GM19023 (cell line): ENCODE measurements around the gene SPDYE3.
"Not testable (repeated sequence)": the region's sequence is repeated elsewhere in the genome, so short reads cannot be mapped to it uniquely, and the experiment has no call there.

Source experiments
- ATAC-seq: cut with Tn5 transposase; IDR thresholded peaks from one replicate; pipeline ENCODE4 v1.9.1; 2021; ENCODE audit warnings: mild to moderate bottlenecking, moderate library complexity; ENCODE audit not compliant: unreplicated experiment

Gene SPDYE3

GRCh38 chr7:100348805-100349204, 41.3 kb downstream of the SPDYE3 start:
- no peak for ATAC-seq

- no peak for ATAC-seq
Measured at GRCh38 chr7:100349757-100350156, 42.3 kb downstream of the SPDYE3 start.

- ATAC-seq = no peak
Measured at GRCh38 chr7:100351657-100352058, 44.2 kb downstream of the SPDYE3 start.

GRCh38 chr7:100352230-100352781, 44.8 kb downstream of the SPDYE3 start:
- not testable (repeated sequence) for ATAC-seq

GRCh38 chr7:100352984-100353684, 45.6 kb downstream of the SPDYE3 start:
- ATAC-seq = no peak

GRCh38 chr7:100353685-100354330, 46.3 kb downstream of the SPDYE3 start:
- no peak for ATAC-seq

GRCh38 chr7:100356416-100357068, 49.0 kb downstream of the SPDYE3 start:
- no peak for ATAC-seq

GRCh38 chr7:100357131-100357561, 49.6 kb downstream of the SPDYE3 start:
- ATAC-seq = no peak

- no peak for ATAC-seq
Measured at GRCh38 chr7:100358027-100358856, 50.7 kb downstream of the SPDYE3 start, which contains the start of gene PILRB. TSS of gene PILRB (plus strand) at chr7:100358117. CDS start at chr7:100358303, 186 bp downstream.

- ATAC-seq = no peak
Measured at GRCh38 chr7:100358857-100359212, 51.3 kb downstream of the SPDYE3 start.

GRCh38 chr7:100360135-100360854, 52.8 kb downstream of the SPDYE3 start:
- ATAC-seq = no peak

- no peak for ATAC-seq
Measured at GRCh38 chr7:100363098-100363497, 55.6 kb downstream of the SPDYE3 start.

GRCh38 chr7:100363797-100364196, 56.3 kb downstream of the SPDYE3 start:
- not testable (repeated sequence) for ATAC-seq

- no peak for ATAC-seq
Measured at GRCh38 chr7:100364480-100364879, 57.0 kb downstream of the SPDYE3 start.

GRCh38 chr7:100365998-100366367, 58.5 kb downstream of the SPDYE3 start:
- ATAC-seq = not testable (repeated sequence)

GRCh38 chr7:100366411-100367250, 59.1 kb downstream of the SPDYE3 start:
- no peak for ATAC-seq

GRCh38 chr7:100367251-100367620, 59.7 kb downstream of the SPDYE3 start:
- no peak for ATAC-seq

- ATAC-seq = no peak
Measured at GRCh38 chr7:100367676-100368613, 60.4 kb downstream of the SPDYE3 start.
